ENCODE data around the gene PGRMC2.

PGRMC2 gene

GRCh38 chr4:128298852-128299251 is 11.2 kb upstream of the PGRMC2 start:
- DNase-seq (ENCODE audit: low spot score), result no peak

- DNase-seq (ENCODE audit: low spot score), result no peak
Measured at GRCh38 chr4:128298146-128298758, 10.6 kb upstream of the PGRMC2 start.

GRCh38 chr4:128295255-128295654 is 7.6 kb upstream of the PGRMC2 start:
- DNase-seq (ENCODE audit: low spot score), result no peak

GRCh38 chr4:128294464-128294863 is 6.9 kb upstream of the PGRMC2 start:
- DNase-seq (ENCODE audit: low spot score), result no peak

- no peak for DNase-seq (ENCODE audit: low spot score)
Measured at GRCh38 chr4:128292349-128292748, 4.7 kb upstream of the PGRMC2 start.

- DNase-seq (ENCODE audit: low spot score), result no peak
Measured at GRCh38 chr4:128291096-128291495, 3.5 kb upstream of the PGRMC2 start.

GRCh38 chr4:128290526-128290925 is 2.9 kb upstream of the PGRMC2 start:
- DNase-seq (ENCODE audit: low spot score), result no peak

GRCh38 chr4:128289523-128290158 is 2.0 kb upstream of the PGRMC2 start:
- DNase-seq (ENCODE audit: low spot score), result no peak

GRCh38 chr4:128288689-128289106 is 1.1 kb upstream of the PGRMC2 start:
- no peak for DNase-seq (ENCODE audit: low spot score)

GRCh38 chr4:128287871-128288688 is 467 bp upstream of the PGRMC2 start:
- DNase-seq (ENCODE audit: low spot score), result peak; percentile 99

- no peak for DNase-seq (ENCODE audit: low spot score)
Measured at GRCh38 chr4:128286474-128287058, 1.0 kb downstream of the PGRMC2 start.

- DNase-seq (ENCODE audit: low spot score), result no peak
Measured at GRCh38 chr4:128285085-128285997, 2.3 kb downstream of the PGRMC2 start.

- no peak for DNase-seq (ENCODE audit: low spot score)
Measured at GRCh38 chr4:128284317-128284716, 3.3 kb downstream of the PGRMC2 start.

GRCh38 chr4:128283071-128283470 is 4.5 kb downstream of the PGRMC2 start:
- no peak for DNase-seq (ENCODE audit: low spot score)

GRCh38 chr4:128282516-128282915 is 5.1 kb downstream of the PGRMC2 start:
- no peak for DNase-seq (ENCODE audit: low spot score)

GRCh38 chr4:128281354-128281753 is 6.3 kb downstream of the PGRMC2 start:
- no peak for DNase-seq (ENCODE audit: low spot score)

- DNase-seq (ENCODE audit: low spot score), result no peak
Measured at GRCh38 chr4:128279624-128280225, 7.9 kb downstream of the PGRMC2 start.

- DNase-seq (ENCODE audit: low spot score), result no peak
Measured at GRCh38 chr4:128277856-128278255, 9.8 kb downstream of the PGRMC2 start.

GRCh38 chr4:128275346-128275745 is 12.3 kb downstream of the PGRMC2 start:
- no peak for DNase-seq (ENCODE audit: low spot score)

- DNase-seq (ENCODE audit: low spot score), result no peak
Measured at GRCh38 chr4:128271551-128271950, 16.1 kb downstream of the PGRMC2 start.

GRCh38 chr4:128268970-128269369 is 18.6 kb downstream of the PGRMC2 start:
- no peak for DNase-seq (ENCODE audit: low spot score)

Data from Ammon's horn (tissue), 1 donor.